AG10803 (cell line): ENCODE measurements around the gene PLD6.
A peak's percentile ranks its signal among the peaks of the same experiment; 100 is the strongest.

ENCODE experiments used
- DNase-seq: peaks from one replicate; pipeline ENCODE4 v3.0.0; 2010; ENCODE audit warnings: low read depth
- H3K4me3 ChIP-seq: 2 replicates; pipeline ENCODE4 v1.5.1; 2011; ENCODE audit warnings: mild to moderate bottlenecking, low read length, control low read depth
- CTCF ChIP-seq: conservative IDR thresholded peaks from 2 replicates; pipeline ENCODE4 v1.5.1; 2011; ENCODE audit warnings: mild to moderate bottlenecking, low read length, control low read depth, inconsistent platforms

The PLD6 gene

GRCh38 chr17:17242246-17242645 is 36.1 kb upstream of the PLD6 start:
- DNase-seq = no peak
- no peak for TF ChIP-seq CTCF

GRCh38 chr17:17241656-17242055 is 35.5 kb upstream of the PLD6 start:
- DNase-seq = no peak
- H3K4me3 ChIP-seq = no peak overlapping the region
- TF ChIP-seq CTCF = no peak

More at GRCh38 chr17:17242246-17242645, 36.1 kb upstream of the PLD6 start:
- H3K4me3 ChIP-seq = no peak overlapping the region

GRCh38 chr17:17239832-17240231 is 33.7 kb upstream of the PLD6 start:
- H3K4me3 ChIP-seq = no peak overlapping the region
- no peak for TF ChIP-seq CTCF
- no peak for DNase-seq

- DNase-seq = peak; percentile 89
- TF ChIP-seq CTCF = no peak
- H3K4me3 ChIP-seq = peak within 1 kb of the TSS; percentile 97
Measured at GRCh38 chr17:17237026-17237799, 31.1 kb upstream of the PLD6 start, which contains the start of gene FLCN. TSS of gene FLCN (minus strand) at chr17:17237168. CDS start at chr17:17228137, 9,031 bp downstream.

GRCh38 chr17:17236295-17237025 is 30.3 kb upstream of the PLD6 start:
- TF ChIP-seq CTCF = no peak
- peak overlapping the region; percentile 97 for H3K4me3 ChIP-seq
- peak; percentile 49 for DNase-seq

- H3K4me3 ChIP-seq = peak overlapping the region; percentile 97
- no peak for TF ChIP-seq CTCF
- DNase-seq = peak; percentile 35
Measured at GRCh38 chr17:17235212-17236174, 29.4 kb upstream of the PLD6 start.
